ENCODE data around the gene STAB2. TPM values are rescaled to one million over a fixed set of nuclear protein-coding genes. Genes with fewer than 3 reads are reported as not detected.

Gene STAB2
- total and polyA plus RNA-seq, 2 of the 4 experiments (the other 2 are of a cell fraction), result not detected

- Histone ChIP-seq H2BK120ac (ENCODE audit: low read depth, low read length) (no peak overlapping the region), H3K23ac (ENCODE audit: low read depth, low read length) (no peak overlapping the region), H2AK5ac (ENCODE audit: low read depth, low read length) (no peak overlapping the region), H3K27ac (ENCODE audit: insufficient read depth, low read length) (no peak overlapping the region), H3K4ac (ENCODE audit: low read depth, low read length) (no peak overlapping the region), H2AK9ac (replicated peaks; ENCODE audit: low read depth, low read length, poor library complexity) (no peak overlapping the region), H3K27me3 (ENCODE audit: control insufficient read depth, insufficient read depth, low read length) (peaks cover 6% of the 10 kb centered on the region), H2BK5ac (ENCODE audit: low read depth, low read length, poor library complexity, severe bottlenecking) (no peak overlapping the region), H4K5ac (ENCODE audit: low read depth, low read length) (no peak overlapping the region), H3K18ac (ENCODE audit: low read depth, low read length) (no peak overlapping the region), H2AFZ (replicated peaks; ENCODE audit: low read length, poor library complexity) (no peak overlapping the region), H3K36me3 (ENCODE audit: control insufficient read depth, insufficient read depth, low read length) (no peaks in the 10 kb centered on the region), H3K56ac (ENCODE audit: extremely low read depth, insufficient read depth, low read length) (no peak overlapping the region), H2BK20ac (ENCODE audit: low read depth, low read length) (no peak overlapping the region), H3K9me3 (ENCODE audit: control insufficient read depth, insufficient read depth, low read length) (no peaks in the 10 kb centered on the region), H3K9me1 (ENCODE audit: insufficient read depth, low read length) (no peaks in the 10 kb centered on the region), H3K4me2 (ENCODE audit: low read depth, low read length) (no peak overlapping the region), H4K20me1 (ENCODE audit: insufficient read depth, low read length) (no peaks in the 10 kb centered on the region), H3K4me1 (ENCODE audit: control insufficient read depth, insufficient read depth, low read length) (no peaks in the 10 kb centered on the region), H4K91ac (ENCODE audit: insufficient read depth, low read depth, low read length) (no peak overlapping the region), H3K4me3 (ENCODE audit: insufficient read depth, low read depth, low read length) (no peak overlapping the region), H2BK15ac (ENCODE audit: low read depth, low read length) (no peak overlapping the region), H4K8ac (ENCODE audit: low read depth in 2 of 2, low read length in 2 of 2) (no peak overlapping the region), H3K79me1 (ENCODE audit: low read depth in 1 of 2, low read length in 2 of 2) (no peaks in the 10 kb centered on the region), H3K9ac (ENCODE audit: low read depth, low read length) (no peak overlapping the region), H3K14ac (replicated peaks; ENCODE audit: low read depth, low read length) (no peak overlapping the region)
- in situ Hi-C loops (cut with MboI; ENCODE audit: low sequenced_read_pairs) (loop anchor here (10.0 kb wide), 1 partner anchor 296 kb away; no protein-coding TSS in a partner anchor), dilution Hi-C loops (cut with HindIII; ENCODE audit: low sequenced_read_pairs, unreplicated experiment) (no loop called here), intact Hi-C loops (cut with micrococcal nuclease) (no loop called here)
- DNase-seq, result no peak
- CTCF ChIA-PET, result no interaction called here
- POLR2A ChIA-PET (ENCODE audit: unreplicated experiment), result no interaction called here
- TF ChIP-seq MAFK (IDR thresholded peaks at IDR 0.05; ENCODE audit: low read depth, low read length) (peak; percentile 65), CHD1 (IDR thresholded peaks at IDR 0.05; ENCODE audit: low read depth, low read length) (no peak), RFX5 (IDR thresholded peaks at IDR 0.05; ENCODE audit: low read depth, low read length) (no peak)
- WGBS, 2 experiments (ENCODE audit: extremely low coverage in 2 of 2, insufficient read length in 1 of 2), result no CpG with 5 or more reads among the region's 1 CpG
- ATAC-seq (ENCODE audit: low read depth), result no peak
- BruUV-seq (replicated peaks), result no TSS peak
Measured at GRCh38 chr12:103569278-103569677, 17.8 kb upstream of the STAB2 start.
